ENCODE results near the gene HSD17B14.
"Not testable (repeated sequence)": the region's sequence is repeated elsewhere in the genome, so short reads cannot be mapped to it uniquely, and the experiment has no call there.

HSD17B14 gene

GRCh38 chr19:48799358-48800300 lies 36.7 kb downstream of the HSD17B14 start:
- no peak for DNase-seq

GRCh38 chr19:48798937-48799336 lies 37.4 kb downstream of the HSD17B14 start:
- no peak for DNase-seq

GRCh38 chr19:48797103-48797502 lies 39.2 kb downstream of the HSD17B14 start:
- no peak for DNase-seq

GRCh38 chr19:48796298-48797083 lies 39.8 kb downstream of the HSD17B14 start:
- no peak for DNase-seq

GRCh38 chr19:48795685-48796070 lies 40.6 kb downstream of the HSD17B14 start:
- DNase-seq = peak in 1 of 56 donors; percentile 56

GRCh38 chr19:48795055-48795684 lies 41.1 kb downstream of the HSD17B14 start:
- peak; percentile 73 to 99 (median 91) for DNase-seq

GRCh38 chr19:48794291-48794690 lies 42.0 kb downstream of the HSD17B14 start:
- DNase-seq = no peak

- DNase-seq = no peak
These were observed 43.0 kb downstream of the HSD17B14 start for GRCh38 chr19:48793271-48793670.

- DNase-seq = not testable (repeated sequence)
These were observed 49.0 kb downstream of the HSD17B14 start for GRCh38 chr19:48787331-48787730.

- not testable (repeated sequence) for DNase-seq
These were observed 49.9 kb downstream of the HSD17B14 start for GRCh38 chr19:48786422-48786821.

GRCh38 chr19:48784527-48784926 lies 51.8 kb downstream of the HSD17B14 start:
- no peak for DNase-seq

GRCh38 chr19:48780631-48781391 lies 55.5 kb downstream of the HSD17B14 start:
- no peak for DNase-seq

- DNase-seq = no peak
These were observed 56.7 kb downstream of the HSD17B14 start for GRCh38 chr19:48779636-48780035.

GRCh38 chr19:48777720-48778119 lies 58.6 kb downstream of the HSD17B14 start:
- DNase-seq = no peak

- no peak for DNase-seq
These were observed 59.2 kb downstream of the HSD17B14 start for GRCh38 chr19:48777139-48777538.

GRCh38 chr19:48772503-48772953 lies 63.8 kb downstream of the HSD17B14 start:
- DNase-seq = no peak

GRCh38 chr19:48770734-48771472 lies 65.4 kb downstream of the HSD17B14 start:
- DNase-seq = no peak

- DNase-seq = no peak
These were observed 66.0 kb downstream of the HSD17B14 start for GRCh38 chr19:48770266-48770665.

GRCh38 chr19:48768994-48769713 lies 67.1 kb downstream of the HSD17B14 start:
- no peak for DNase-seq
